ENCODE measurements around the gene CCSAP.

The CCSAP gene

DNA sequence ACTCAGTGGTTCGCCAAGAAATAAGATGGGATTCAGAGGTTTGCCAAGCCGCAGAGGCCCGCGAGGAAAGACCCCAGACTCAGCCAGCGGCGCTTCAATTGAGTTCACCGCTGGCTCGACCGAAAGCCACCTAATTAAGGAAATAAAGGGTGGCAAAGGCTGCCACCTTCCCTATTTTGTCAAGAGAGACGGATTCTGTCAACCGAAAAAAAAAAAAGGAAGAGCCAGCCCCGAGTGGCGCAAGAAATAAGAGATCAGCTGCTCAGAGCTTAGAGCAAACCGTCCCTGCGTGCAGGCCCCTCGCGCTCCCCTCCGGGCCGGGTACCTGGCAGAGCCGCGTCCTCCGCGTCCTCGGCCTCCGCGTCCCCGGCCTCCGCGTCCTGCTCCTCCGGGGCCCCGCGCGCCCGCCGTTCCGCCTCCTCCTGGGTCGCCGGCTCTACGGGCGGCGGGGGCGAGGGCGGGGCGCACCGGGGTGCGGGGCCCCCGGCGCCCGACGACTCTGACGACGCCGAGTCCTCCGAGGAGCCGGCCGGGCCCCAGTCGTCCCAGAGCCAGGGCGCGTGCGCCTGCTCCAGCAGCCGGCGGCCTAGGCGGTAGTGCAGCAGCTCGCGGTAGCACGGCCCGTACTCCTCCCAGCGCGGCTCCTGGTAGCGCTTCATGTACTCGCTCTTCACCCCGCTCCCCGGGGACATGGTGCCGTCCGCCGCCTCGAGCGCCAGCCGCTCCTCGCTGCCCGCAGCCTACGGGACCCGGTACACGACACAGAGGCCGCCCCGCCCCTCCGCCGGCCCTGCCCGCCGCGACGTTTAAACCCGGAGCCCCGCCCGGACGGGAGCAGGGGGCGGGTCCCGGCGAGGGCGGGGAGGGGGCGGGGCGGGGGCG lies 832 bp downstream of the CCSAP start (continued):
- TF ChIP-seq ZNF514 (tag by site-specific recombination; IDR thresholded peaks at IDR 0.05) (no peak), ZNF548 (tag by site-specific recombination; IDR thresholded peaks at IDR 0.05) (no peak), MYNN (tag by site-specific recombination; IDR thresholded peaks at IDR 0.05; ENCODE audit: borderline replicate concordance) (no peak), CTCF (tag by site-specific recombination; IDR thresholded peaks at IDR 0.05) (no peak), ZNF785 (tag by site-specific recombination; IDR thresholded peaks at IDR 0.05) (no peak), ZNF677 (tag by site-specific recombination; IDR thresholded peaks at IDR 0.05) (no peak), ZNF335 (tag by site-specific recombination; conservative IDR thresholded peaks at IDR 0.05) (peak; percentile 84), BCL11B (tag by site-specific recombination; IDR thresholded peaks at IDR 0.05; ENCODE audit: low read depth) (no peak), ZNF121 (tag by site-specific recombination; IDR thresholded peaks at IDR 0.05) (no peak), ZBTB10 (tag by site-specific recombination; IDR thresholded peaks at IDR 0.05) (no peak), HOXD13 (CRISPR knock-in tag; IDR thresholded peaks at IDR 0.05; ENCODE audit: borderline replicate concordance) (0 out of 2 replicates have a peak, but pooled peaks have one; percentile 33), ZNF660 (tag by site-specific recombination; IDR thresholded peaks at IDR 0.05) (no peak; the same call in none of the 2 replicates), GLI4 (tag by site-specific recombination; IDR thresholded peaks at IDR 0.05) (no peak), ZNF449 (tag by site-specific recombination; IDR thresholded peaks at IDR 0.05) (no peak), ELK4 (IDR thresholded peaks at IDR 0.05; ENCODE audit: borderline replicate concordance, low read depth, low read length) (no peak), ZNF624 (tag by site-specific recombination; IDR thresholded peaks at IDR 0.05) (no peak), GLIS2 (tag by site-specific recombination; IDR thresholded peaks at IDR 0.05) (no peak), SCRT1 (tag by site-specific recombination; IDR thresholded peaks at IDR 0.05; ENCODE audit: borderline replicate concordance) (no peak), ZBTB1 (tag by site-specific recombination; IDR thresholded peaks at IDR 0.05) (no peak), WT1 (tag by site-specific recombination; IDR thresholded peaks at IDR 0.05) (no peak), ZNF311 (tag by site-specific recombination; IDR thresholded peaks at IDR 0.05; ENCODE audit: borderline replicate concordance) (no peak), KLF10 (tag by site-specific recombination; IDR thresholded peaks at IDR 0.05) (no peak; the same call in 1 of the 2 replicates)
- TF ChIP-seq, protein P1, sequence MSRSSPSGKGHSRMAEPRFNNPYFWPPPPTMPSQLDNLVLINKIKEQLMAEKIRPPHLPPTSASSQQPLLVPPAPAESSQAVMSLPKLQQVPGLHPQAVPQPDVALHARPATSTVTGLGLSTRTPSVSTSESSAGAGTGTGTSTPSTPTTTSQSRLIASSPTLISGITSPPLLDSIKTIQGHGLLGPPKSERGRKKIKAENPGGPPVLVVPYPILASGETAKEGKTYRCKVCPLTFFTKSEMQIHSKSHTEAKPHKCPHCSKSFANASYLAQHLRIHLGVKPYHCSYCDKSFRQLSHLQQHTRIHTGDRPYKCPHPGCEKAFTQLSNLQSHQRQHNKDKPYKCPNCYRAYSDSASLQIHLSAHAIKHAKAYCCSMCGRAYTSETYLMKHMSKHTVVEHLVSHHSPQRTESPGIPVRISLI (tag by site-specific recombination; IDR thresholded peaks at IDR 0.05): no peak
- TF ChIP-seq, protein P2, sequence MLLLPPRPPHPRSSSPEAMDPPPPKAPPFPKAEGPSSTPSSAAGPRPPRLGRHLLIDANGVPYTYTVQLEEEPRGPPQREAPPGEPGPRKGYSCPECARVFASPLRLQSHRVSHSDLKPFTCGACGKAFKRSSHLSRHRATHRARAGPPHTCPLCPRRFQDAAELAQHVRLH (tag by site-specific recombination; IDR thresholded peaks at IDR 0.05): no peak
- TF ChIP-seq, protein P3, sequence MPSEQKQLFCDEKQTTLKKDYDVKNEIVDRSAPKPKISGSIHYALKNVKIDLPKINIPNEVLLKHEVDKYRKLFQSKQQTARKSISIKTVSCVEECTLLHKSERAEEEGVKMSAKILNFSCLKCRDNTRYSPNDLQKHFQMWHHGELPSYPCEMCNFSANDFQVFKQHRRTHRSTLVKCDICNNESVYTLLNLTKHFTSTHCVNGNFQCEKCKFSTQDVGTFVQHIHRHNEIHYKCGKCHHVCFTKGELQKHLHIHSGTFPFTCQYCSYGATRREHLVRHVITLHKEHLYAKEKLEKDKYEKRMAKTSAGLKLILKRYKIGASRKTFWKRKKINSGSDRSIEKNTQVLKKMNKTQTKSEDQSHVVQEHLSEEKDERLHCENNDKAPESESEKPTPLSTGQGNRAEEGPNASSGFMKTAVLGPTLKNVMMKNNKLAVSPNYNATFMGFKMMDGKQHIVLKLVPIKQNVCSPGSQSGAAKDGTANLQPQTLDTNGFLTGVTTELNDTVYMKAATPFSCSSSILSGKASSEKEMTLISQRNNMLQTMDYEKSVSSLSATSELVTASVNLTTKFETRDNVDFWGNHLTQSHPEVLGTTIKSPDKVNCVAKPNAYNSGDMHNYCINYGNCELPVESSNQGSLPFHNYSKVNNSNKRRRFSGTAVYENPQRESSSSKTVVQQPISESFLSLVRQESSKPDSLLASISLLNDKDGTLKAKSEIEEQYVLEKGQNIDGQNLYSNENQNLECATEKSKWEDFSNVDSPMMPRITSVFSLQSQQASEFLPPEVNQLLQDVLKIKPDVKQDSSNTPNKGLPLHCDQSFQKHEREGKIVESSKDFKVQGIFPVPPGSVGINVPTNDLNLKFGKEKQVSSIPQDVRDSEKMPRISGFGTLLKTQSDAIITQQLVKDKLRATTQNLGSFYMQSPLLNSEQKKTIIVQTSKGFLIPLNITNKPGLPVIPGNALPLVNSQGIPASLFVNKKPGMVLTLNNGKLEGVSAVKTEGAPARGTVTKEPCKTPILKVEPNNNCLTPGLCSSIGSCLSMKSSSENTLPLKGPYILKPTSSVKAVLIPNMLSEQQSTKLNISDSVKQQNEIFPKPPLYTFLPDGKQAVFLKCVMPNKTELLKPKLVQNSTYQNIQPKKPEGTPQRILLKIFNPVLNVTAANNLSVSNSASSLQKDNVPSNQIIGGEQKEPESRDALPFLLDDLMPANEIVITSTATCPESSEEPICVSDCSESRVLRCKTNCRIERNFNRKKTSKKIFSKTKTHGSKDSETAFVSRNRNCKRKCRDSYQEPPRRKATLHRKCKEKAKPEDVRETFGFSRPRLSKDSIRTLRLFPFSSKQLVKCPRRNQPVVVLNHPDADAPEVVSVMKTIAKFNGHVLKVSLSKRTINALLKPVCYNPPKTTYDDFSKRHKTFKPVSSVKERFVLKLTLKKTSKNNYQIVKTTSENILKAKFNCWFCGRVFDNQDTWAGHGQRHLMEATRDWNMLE (tag by site-specific recombination; conservative IDR thresholded peaks at IDR 0.05; ENCODE audit: low read depth): no peak
